HL-60/S4 (cell line): ENCODE results near the gene TFDP2.
"Not testable (repeated sequence)": the region's sequence is repeated elsewhere in the genome, so short reads cannot be mapped to it uniquely, and the experiment has no call there.

ENCODE experiments used
- in situ Hi-C: fragments of 300-500 bp; cut with MboI; formaldehyde crosslinking; loops from 2 replicates; pipeline ENCODE4 v1.14.3; 2022; ENCODE audit warnings: low sequenced_read_pairs

TFDP2 gene

GRCh38 chr3:141933421-141934300 is 215.7 kb downstream of the TFDP2 start:
- in situ Hi-C loops, result no loop called here

GRCh38 chr3:141930801-141931200 is 218.5 kb downstream of the TFDP2 start:
- in situ Hi-C loops, result no loop called here

- in situ Hi-C loops, result no loop called here
Observed at GRCh38 chr3:141929341-141929995, 219.9 kb downstream of the TFDP2 start.

- in situ Hi-C loops, result no loop called here
Observed at GRCh38 chr3:141928631-141929270, 220.6 kb downstream of the TFDP2 start.

GRCh38 chr3:141926929-141927328 is 222.4 kb downstream of the TFDP2 start:
- in situ Hi-C loops, result no loop called here

- in situ Hi-C loops, result not testable (repeated sequence)
Observed at GRCh38 chr3:141925677-141926076, 223.7 kb downstream of the TFDP2 start.

GRCh38 chr3:141921316-141921715 is 228.0 kb downstream of the TFDP2 start:
- in situ Hi-C loops, result loop anchor here (25.0 kb wide), 2 partner anchors 459 to 609 kb away; no protein-coding TSS in a partner anchor

- in situ Hi-C loops, result loop anchor here (25.0 kb wide), 2 partner anchors 458 to 608 kb away; no protein-coding TSS in a partner anchor
Observed at GRCh38 chr3:141920701-141921100, 228.6 kb downstream of the TFDP2 start.

GRCh38 chr3:141915766-141916165 is 233.6 kb downstream of the TFDP2 start:
- in situ Hi-C loops, result loop anchor here (25.0 kb wide), 2 partner anchors 453 to 603 kb away; no protein-coding TSS in a partner anchor

GRCh38 chr3:141915016-141915415 is 234.3 kb downstream of the TFDP2 start:
- in situ Hi-C loops, result loop anchor here (25.0 kb wide), 2 partner anchors 453 to 603 kb away; no protein-coding TSS in a partner anchor

GRCh38 chr3:141914311-141914710 is 235.0 kb downstream of the TFDP2 start:
- in situ Hi-C loops, result loop anchor here (25.0 kb wide), 2 partner anchors 452 to 602 kb away; no protein-coding TSS in a partner anchor

- in situ Hi-C loops, result loop anchor here (25.0 kb wide), 2 partner anchors 451 to 601 kb away; no protein-coding TSS in a partner anchor
Observed at GRCh38 chr3:141913150-141913811, 236.1 kb downstream of the TFDP2 start.

- in situ Hi-C loops, result loop anchor here (25.0 kb wide), 2 partner anchors 448 to 598 kb away; no protein-coding TSS in a partner anchor
Observed at GRCh38 chr3:141909986-141910385, 239.4 kb downstream of the TFDP2 start.

GRCh38 chr3:141909408-141909807 is 239.9 kb downstream of the TFDP2 start:
- in situ Hi-C loops, result loop anchor here (25.0 kb wide), 2 partner anchors 447 to 597 kb away; no protein-coding TSS in a partner anchor

- in situ Hi-C loops, result loop anchor here (25.0 kb wide), 2 partner anchors 443 to 593 kb away; no protein-coding TSS in a partner anchor
Observed at GRCh38 chr3:141905129-141905528, 244.2 kb downstream of the TFDP2 start.

GRCh38 chr3:141904203-141904602 is 245.1 kb downstream of the TFDP2 start:
- in situ Hi-C loops, result loop anchor here (25.0 kb wide), 2 partner anchors 442 to 592 kb away; no protein-coding TSS in a partner anchor

GRCh38 chr3:141901914-141902313 is 247.4 kb downstream of the TFDP2 start:
- in situ Hi-C loops, result loop anchor here (25.0 kb wide), 2 partner anchors 440 to 590 kb away; no protein-coding TSS in a partner anchor

- in situ Hi-C loops, result loop anchor here (25.0 kb wide), 2 partner anchors 438 to 588 kb away; no protein-coding TSS in a partner anchor
Observed at GRCh38 chr3:141900343-141900742, 249.0 kb downstream of the TFDP2 start.

- in situ Hi-C loops, result no loop called here
Observed at GRCh38 chr3:141898908-141899307, 250.4 kb downstream of the TFDP2 start.

GRCh38 chr3:141895731-141896130 is 253.6 kb downstream of the TFDP2 start:
- in situ Hi-C loops, result no loop called here
